Measurements from ENCODE around the gene ITPR1.

GRCh38 chr3:4471907-4472306 is 21.2 kb upstream of the ITPR1 start:
- TF ChIP-seq CTCF (IDR thresholded peaks at IDR 0.05) = no peak
- TF ChIP-seq POLR2AphosphoS5 (IDR thresholded peaks at IDR 0.05; ENCODE audit: low read depth, low read length) = no peak
- TF ChIP-seq REST (IDR thresholded peaks at IDR 0.05; ENCODE audit: insufficient read depth in 1 of 2, low read depth in 2 of 2, low read length in 1 of 2) = no peak
- no peak for TF ChIP-seq TCF7L2 (IDR thresholded peaks at IDR 0.05; ENCODE audit: low read depth, low read length)

All from Panc1 (cell line).